ENCODE measurements around the gene CCT6A.
"Not testable (repeated sequence)": the region's sequence is repeated elsewhere in the genome, so short reads cannot be mapped to it uniquely, and the experiment has no call there.

Gene CCT6A

DNA sequence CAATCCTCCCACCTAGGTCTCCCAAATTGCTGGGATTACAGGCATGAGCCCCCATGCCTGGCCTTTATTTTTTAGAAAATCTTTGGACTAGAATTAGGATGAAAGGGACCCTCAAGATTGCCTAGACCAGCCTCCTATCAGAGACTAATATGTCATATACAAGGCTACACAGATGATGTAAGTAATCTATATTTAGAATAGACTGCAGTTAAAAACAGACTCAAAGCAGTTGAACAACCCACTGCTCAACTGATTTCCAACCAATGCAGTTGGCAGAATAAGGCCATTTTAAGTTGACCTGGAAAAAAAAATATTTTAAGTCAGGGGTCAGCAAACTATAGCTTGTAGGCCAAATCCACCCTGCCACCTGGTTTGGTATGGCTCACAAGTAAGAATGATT is 28.1 kb upstream of the CCT6A start:
- no peak overlapping the region for H3K4me3 ChIP-seq (ENCODE audit: low read depth, low read length)
- no peak for DNase-seq (ENCODE audit: low read depth)

DNA sequence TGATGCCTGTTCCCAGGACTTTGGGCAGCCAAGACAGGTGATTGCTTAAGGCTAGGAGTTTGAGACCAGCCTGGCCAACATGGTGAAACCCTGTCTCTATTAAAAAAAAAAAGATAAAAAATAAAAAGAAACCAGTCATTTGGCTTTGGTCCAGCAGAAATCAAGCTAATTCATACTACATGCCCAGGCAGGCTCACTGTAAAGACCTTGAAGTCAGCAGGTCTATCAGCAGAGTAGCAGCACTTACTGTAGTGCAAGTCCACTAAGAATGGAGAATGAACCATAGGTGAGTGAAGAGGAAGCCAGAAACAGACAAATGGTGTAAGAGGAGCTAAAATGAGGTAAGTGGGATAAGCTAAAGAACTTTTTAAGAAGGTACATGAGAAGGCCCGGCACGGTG is 25.0 kb upstream of the CCT6A start:
- TF ChIP-seq, protein P1, sequence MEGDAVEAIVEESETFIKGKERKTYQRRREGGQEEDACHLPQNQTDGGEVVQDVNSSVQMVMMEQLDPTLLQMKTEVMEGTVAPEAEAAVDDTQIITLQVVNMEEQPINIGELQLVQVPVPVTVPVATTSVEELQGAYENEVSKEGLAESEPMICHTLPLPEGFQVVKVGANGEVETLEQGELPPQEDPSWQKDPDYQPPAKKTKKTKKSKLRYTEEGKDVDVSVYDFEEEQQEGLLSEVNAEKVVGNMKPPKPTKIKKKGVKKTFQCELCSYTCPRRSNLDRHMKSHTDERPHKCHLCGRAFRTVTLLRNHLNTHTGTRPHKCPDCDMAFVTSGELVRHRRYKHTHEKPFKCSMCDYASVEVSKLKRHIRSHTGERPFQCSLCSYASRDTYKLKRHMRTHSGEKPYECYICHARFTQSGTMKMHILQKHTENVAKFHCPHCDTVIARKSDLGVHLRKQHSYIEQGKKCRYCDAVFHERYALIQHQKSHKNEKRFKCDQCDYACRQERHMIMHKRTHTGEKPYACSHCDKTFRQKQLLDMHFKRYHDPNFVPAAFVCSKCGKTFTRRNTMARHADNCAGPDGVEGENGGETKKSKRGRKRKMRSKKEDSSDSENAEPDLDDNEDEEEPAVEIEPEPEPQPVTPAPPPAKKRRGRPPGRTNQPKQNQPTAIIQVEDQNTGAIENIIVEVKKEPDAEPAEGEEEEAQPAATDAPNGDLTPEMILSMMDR (IDR thresholded peaks at IDR 0.05; ENCODE audit: insufficient read depth, low read depth, low read length, missing control alignments) = no peak
- no peak overlapping the region for H3K4me3 ChIP-seq (ENCODE audit: low read depth, low read length)
- DNase-seq (ENCODE audit: low read depth) = no peak

More for the DNA sequence above, 28.1 kb upstream of the CCT6A start:
- TF ChIP-seq, protein P1 (IDR thresholded peaks at IDR 0.05; ENCODE audit: insufficient read depth, low read depth, low read length, missing control alignments) = no peak

DNA sequence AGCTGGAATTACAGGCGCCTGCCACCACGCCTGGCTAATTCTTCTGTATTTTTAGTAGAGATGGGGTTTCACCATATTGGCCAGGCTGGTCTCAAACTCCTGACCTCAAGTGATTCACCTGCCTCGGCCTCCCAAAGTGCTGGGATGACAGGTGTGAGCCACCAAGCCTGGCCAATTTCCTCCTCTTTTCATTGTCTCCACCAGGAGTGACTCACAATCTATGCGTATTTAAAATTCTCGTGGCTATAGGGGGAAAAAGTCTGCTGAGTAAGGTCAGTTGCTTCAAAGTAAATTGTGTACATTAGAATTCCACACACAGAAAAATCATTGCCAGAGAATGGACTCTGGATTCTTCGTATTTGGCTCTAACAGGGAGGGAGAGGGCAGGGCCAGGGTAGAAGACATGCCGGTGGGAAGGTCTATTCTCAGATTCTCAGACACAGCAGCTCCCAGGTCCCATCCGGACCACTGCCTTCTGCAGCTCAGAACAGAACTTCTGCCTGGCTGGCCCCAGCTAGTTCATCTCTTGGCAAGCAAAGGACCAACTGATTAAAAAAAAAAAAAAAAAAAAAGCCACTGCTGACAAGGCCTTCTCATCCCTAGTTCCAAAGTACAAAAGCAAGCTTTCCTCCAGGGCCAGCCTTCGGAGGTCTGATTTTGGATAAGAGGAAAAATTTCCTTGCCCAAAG is 22.5 kb upstream of the CCT6A start:
- TF ChIP-seq, protein P1 (IDR thresholded peaks at IDR 0.05; ENCODE audit: insufficient read depth, low read depth, low read length, missing control alignments) = no peak
- no peak for DNase-seq (ENCODE audit: low read depth)
- no peak overlapping the region for H3K4me3 ChIP-seq (ENCODE audit: low read depth, low read length)

DNA sequence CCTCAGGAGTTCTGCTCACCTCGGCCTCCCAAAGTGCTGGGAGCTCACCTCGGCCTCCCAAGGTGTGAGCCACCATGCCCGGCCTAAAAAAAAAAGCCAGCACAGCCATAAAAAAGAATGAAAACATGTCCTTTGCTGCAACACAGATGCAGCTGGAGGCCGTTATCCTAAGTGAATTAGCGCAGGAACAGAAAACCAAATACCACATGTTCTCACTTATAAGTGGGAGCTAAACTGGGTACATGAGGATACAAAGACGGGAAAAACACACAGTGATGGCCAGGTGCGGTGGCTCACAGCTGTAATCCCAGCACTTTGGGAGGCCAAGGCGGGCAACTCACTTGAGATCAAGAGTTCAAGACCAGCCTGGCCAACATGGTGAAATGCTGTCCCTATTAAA is 21.2 kb upstream of the CCT6A start:
- TF ChIP-seq, protein P1 (IDR thresholded peaks at IDR 0.05; ENCODE audit: insufficient read depth, low read depth, low read length, missing control alignments) = no peak
- no peak overlapping the region for H3K4me3 ChIP-seq (ENCODE audit: low read depth, low read length)
- no peak for DNase-seq (ENCODE audit: low read depth)

DNA sequence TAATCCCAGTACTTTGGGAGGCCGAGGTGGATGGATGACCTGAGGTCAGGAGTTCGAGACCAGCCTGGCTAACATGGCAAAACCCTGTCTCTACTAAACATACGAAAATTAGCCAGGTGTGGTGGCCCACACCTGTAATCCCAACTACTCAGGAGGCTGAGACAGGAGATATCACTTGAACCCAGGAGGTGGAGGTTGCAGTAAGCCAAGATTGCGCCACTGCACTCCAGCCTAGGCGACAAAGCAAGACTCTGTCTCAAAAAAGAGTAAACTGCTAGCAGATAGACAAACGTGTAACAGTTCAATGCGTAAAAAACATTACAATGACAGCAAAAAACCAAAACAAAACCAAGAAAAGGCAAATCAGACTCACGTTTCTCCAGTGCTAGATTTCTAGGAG is 20.0 kb upstream of the CCT6A start:
- not testable (repeated sequence) for DNase-seq (ENCODE audit: low read depth); H3K4me3 ChIP-seq (ENCODE audit: low read depth, low read length)

DNA sequence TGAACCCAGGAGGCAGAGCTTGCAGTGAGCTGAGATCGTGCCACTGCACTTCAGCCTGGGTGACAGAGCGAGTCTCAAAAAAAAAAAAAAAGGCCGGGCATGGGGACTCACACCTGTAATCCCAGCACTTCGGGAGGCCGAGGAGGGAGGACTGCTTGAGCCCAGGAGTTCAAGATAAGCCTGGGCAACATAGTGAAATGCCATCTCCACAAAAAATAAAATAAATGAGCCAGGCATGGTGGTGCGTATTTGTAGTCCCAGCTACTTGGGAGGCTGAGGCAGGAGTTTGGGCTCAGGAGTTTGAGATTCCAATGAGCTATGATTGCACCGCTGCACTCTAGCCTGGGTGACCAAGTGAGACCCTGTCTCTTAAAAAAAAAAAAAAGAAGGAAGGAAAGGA is 19.0 kb upstream of the CCT6A start:
- not testable (repeated sequence) for H3K4me3 ChIP-seq (ENCODE audit: low read depth, low read length); DNase-seq (ENCODE audit: low read depth)

DNA sequence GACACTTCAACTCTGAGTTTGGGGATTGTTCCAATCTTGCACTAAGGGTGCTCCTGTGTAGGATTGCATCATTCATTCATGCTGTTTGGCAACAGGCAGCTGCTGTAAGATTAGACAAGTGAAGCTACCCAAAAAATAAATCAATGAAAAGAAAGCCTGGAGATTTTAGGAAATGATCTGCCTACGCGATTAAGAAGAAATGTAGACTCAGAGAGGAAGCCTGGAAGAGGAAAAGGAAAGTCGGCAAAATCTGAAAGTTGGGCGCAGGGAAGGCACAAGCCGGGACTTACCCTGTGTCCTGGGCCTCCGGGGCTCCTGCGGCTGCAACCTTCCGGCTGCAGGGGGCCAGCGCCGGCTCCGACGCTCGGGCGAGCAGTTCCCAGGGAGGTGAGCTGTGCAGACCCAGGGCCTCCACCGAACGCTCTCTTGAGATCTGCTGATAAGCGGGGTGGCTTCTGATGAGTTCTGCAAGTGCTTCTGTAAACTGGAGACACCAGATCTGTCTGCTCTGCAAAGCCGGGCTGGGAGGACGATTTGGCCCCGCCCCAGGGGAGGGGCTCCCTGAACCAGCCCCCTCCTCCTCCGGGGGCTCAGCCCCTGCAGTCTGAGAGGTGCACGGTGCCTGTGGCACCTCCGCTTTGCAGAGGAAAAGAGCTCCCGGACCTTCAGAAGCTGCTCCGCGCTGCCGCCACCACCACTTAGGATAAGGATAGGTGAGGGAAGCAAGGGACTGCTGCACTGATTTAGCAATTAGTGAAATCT is 17.7 kb upstream of the CCT6A start:
- peak; percentile 85 for DNase-seq (ENCODE audit: low read depth)
- TF ChIP-seq, protein P1 (IDR thresholded peaks at IDR 0.05; ENCODE audit: insufficient read depth, low read depth, low read length, missing control alignments) = peak; percentile 21
- peak overlapping the region; percentile 96 for H3K4me3 ChIP-seq (ENCODE audit: low read depth, low read length)

DNA sequence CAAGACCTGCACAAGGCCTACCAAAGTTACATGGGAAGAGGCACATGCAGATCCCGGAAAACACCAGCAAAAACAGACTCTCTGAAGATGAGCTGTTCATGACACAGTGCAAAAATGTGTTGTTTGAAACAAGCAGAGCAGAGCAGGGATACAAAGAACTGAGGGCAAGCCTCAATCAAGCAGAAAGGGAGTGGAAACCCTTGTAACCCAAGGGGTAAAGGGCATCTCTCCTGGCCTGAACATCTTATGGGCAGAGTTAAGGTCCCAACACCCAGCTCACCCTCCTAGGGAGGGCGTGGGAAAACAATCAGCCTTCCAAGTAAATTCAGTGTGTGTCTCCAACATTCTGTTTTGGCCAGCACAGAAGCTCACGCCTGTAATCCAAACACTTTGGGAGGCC is 10.8 kb upstream of the CCT6A start:
- no peak overlapping the region for H3K4me3 ChIP-seq (ENCODE audit: low read depth, low read length)
- DNase-seq (ENCODE audit: low read depth) = no peak
- TF ChIP-seq, protein P1 (IDR thresholded peaks at IDR 0.05; ENCODE audit: insufficient read depth, low read depth, low read length, missing control alignments) = no peak

DNA sequence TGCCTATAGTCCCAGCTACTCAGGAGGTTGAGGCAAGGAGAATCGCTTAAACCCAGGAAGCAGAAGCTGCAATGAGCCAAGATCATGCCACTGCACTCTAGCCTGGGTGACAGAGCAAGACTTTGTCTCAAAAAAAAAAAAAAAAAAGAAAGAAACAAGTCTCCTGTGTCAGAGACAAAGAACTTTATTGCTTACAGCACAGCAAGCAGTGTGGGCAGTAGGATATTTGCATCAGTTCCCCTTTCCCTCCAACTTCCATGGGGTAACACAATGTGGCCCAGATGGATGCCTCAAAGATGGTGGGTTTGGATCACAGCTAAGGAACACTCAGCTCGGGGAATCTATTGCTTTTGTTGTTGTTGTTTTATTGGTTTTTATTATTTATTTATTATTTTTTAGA is 5.8 kb upstream of the CCT6A start:
- DNase-seq (ENCODE audit: low read depth); H3K4me3 ChIP-seq (ENCODE audit: low read depth, low read length): not testable (repeated sequence)

Measured in GM12865 (cell line).